Measurements from ENCODE around the gene SAMD3.

DNA sequence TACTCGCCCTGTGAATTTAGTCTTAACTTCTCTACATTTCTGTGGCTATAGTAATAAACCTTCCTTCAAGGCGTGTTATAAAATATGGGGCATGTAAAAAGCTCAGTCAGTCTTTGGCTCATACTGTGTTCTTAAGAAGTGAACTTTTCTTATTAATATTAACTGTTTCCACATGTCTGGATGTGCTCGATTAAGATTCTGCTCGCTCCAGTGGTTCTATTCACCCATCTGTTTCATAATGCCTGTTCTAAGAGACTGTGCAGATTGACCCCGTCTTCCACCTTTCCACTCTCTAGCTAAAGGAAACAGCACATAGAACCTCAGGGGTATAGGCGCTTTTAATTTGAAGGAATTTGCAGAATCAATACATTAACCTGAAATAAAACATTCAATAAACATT, 104.5 kb downstream of the SAMD3 start:
- no peak for TF ChIP-seq POLR2A (IDR thresholded peaks at IDR 0.05; ENCODE audit: low read depth, low read length)
- no peak for TF ChIP-seq POLR2AphosphoS5 (IDR thresholded peaks at IDR 0.05; ENCODE audit: low read depth, low read length)

All from GM12892 (cell line).